Kidney (tissue), 14 donors: Measurements from ENCODE around the gene FAM107B. TPM values are rescaled to one million over a fixed set of nuclear protein-coding genes. Genes with fewer than 3 reads are reported as not detected.

Experiments
- DNase-seq, 5 donors: peaks; one replicate each; pipeline ENCODE4 v3.0.0-alpha.2; 2013 to 2020
- FAIRE-seq: peaks from 2 replicates; lab custom pipeline; 2012; peaks lifted over from hg19 to GRCh38; lab: Jason Lieb, UNC
- H3K27ac ChIP-seq, 2 donors: one replicate each; pipeline ENCODE4 v1.7.0; 2013; ENCODE audit warnings: low read depth in 2 of 2, low read length in 2 of 2, inconsistent platforms in 1 of 2
- H3K27me3 ChIP-seq: one replicate; pipeline ENCODE4 v1.7.1; 2013; ENCODE audit warnings: low read length, inconsistent platforms; ENCODE audit not compliant: control insufficient read depth, insufficient read depth
- H3K36me3 ChIP-seq, 3 donors: one replicate each; pipeline versions ENCODE4 v1.7.0 to v1.7.1; 2013; ENCODE audit warnings: low read length in 3 of 3, control low read depth in 1 of 3, inconsistent platforms in 1 of 3; ENCODE audit not compliant: insufficient read depth in 3 of 3, control insufficient read depth in 2 of 3
- H3K4me1 ChIP-seq, 3 donors: one replicate each; pipeline versions ENCODE4 v1.7.0 to v1.7.1; 2013; ENCODE audit warnings: low read length in 3 of 3, inconsistent platforms in 1 of 3, low read depth in 1 of 3; ENCODE audit not compliant: control insufficient read depth in 2 of 3, insufficient read depth in 2 of 3
- H3K4me3 ChIP-seq, 3 donors: one replicate each; pipeline versions ENCODE4 v1.7.0 to v1.8.1; 2013; ENCODE audit warnings: low read length in 3 of 3, control low read depth in 1 of 3, inconsistent platforms in 1 of 3
- H3K9ac ChIP-seq, 3 donors: one replicate each; pipeline versions ENCODE4 v1.7.0 to v1.7.1; 2013; ENCODE audit warnings: low read length in 3 of 3, control low read depth in 1 of 3, inconsistent platforms in 1 of 3
- H3K9me3 ChIP-seq, 3 donors: one replicate each; pipeline versions ENCODE4 v1.7.0 to v1.7.1; 2013; ENCODE audit warnings: low read length in 3 of 3, control low read depth in 1 of 3, inconsistent platforms in 1 of 3; ENCODE audit not compliant: control insufficient read depth in 2 of 3, insufficient read depth in 1 of 3
- intact Hi-C: fragments of 100-400 bp; cut with DNase I; formaldehyde crosslinking; loops from one replicate; pipeline ENCODE4 v1.11.1; 2022
- polyA plus RNA-seq: library from polyadenylated mRNA; stranded (reverse); fragments of 350-450 nt; fragmentation: Illumina TruSeq; extraction: RNeasy Lipid Tissue Mini Kit (QIAGEN cat#74804); gene quantifications from one replicate; pipeline ENCODE4 v1.2.3, GENCODE V29; 2014; ENCODE audit warnings: low read depth, low replicate concordance; ENCODE audit not compliant: insufficient read depth
- total RNA-seq: library from RNA; stranded (reverse); fragmentation: NEBNext Ultra II Directional; extraction: Animal tissue kit (Norgen Biotek cat#: 25700); gene quantifications from one replicate; pipeline ENCODE4 v1.2.1, GENCODE V29; 2021
- TF ChIP-seq, protein P1 (sequence below): IDR thresholded peaks from 3 replicates; pipeline ENCODE4 v1.5.1; 2012; ENCODE audit warnings: mild to moderate bottlenecking, moderate library complexity, borderline replicate concordance; ENCODE audit not compliant: insufficient read depth; ENCODE audit errors: extremely low read depth
- donor health status: control.
- donor health status: control.
- donor health status: control.
- donor health status: control.
- donor health status: control.
- donor health status: DM: yes; HTN: yes; CAD: no.
- donor health status: Normal renal cell carcinoma (clear cell type).

FAM107B gene
- total and polyA plus RNA-seq, 2 donors from 2014 or later: 105 to 122 TPM

DNA sequence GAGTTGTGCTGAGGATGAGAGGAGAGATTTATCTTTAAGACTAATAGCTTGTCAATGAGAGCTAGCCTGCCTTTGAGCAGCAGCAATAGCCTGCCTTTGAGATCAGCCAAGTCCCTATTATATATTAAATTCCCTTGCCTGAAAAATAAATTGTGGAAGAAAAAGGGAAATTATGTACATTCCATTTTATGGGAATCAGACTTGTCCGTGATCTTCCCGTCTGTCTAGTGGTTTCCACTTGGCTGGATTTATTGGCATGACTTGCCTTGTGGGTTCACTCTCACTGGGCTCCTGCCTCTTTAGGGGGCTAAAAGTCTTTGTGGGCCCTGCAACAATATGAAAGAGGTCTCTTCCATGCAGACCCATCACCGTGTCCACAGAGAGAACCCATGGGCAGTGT lies 272.3 kb downstream of the FAM107B start:
- no peak for DNase-seq
- intact Hi-C loops: no loop called here
- TF ChIP-seq, protein P1, sequence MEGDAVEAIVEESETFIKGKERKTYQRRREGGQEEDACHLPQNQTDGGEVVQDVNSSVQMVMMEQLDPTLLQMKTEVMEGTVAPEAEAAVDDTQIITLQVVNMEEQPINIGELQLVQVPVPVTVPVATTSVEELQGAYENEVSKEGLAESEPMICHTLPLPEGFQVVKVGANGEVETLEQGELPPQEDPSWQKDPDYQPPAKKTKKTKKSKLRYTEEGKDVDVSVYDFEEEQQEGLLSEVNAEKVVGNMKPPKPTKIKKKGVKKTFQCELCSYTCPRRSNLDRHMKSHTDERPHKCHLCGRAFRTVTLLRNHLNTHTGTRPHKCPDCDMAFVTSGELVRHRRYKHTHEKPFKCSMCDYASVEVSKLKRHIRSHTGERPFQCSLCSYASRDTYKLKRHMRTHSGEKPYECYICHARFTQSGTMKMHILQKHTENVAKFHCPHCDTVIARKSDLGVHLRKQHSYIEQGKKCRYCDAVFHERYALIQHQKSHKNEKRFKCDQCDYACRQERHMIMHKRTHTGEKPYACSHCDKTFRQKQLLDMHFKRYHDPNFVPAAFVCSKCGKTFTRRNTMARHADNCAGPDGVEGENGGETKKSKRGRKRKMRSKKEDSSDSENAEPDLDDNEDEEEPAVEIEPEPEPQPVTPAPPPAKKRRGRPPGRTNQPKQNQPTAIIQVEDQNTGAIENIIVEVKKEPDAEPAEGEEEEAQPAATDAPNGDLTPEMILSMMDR: no peak
- Histone ChIP-seq H3K27me3 (no peaks in the 10 kb centered on the region), H3K4me3 (no peak overlapping the region), H3K36me3 (no peaks in the 10 kb centered on the region), H3K9ac (no peak overlapping the region), H3K9me3 (no peaks in the 10 kb centered on the region), H3K4me1 (peaks cover 0 to 2% (median 0%) of the 10 kb centered on the region in 3 donors), H3K27ac (no peak overlapping the region)
- FAIRE-seq: no peak

DNA sequence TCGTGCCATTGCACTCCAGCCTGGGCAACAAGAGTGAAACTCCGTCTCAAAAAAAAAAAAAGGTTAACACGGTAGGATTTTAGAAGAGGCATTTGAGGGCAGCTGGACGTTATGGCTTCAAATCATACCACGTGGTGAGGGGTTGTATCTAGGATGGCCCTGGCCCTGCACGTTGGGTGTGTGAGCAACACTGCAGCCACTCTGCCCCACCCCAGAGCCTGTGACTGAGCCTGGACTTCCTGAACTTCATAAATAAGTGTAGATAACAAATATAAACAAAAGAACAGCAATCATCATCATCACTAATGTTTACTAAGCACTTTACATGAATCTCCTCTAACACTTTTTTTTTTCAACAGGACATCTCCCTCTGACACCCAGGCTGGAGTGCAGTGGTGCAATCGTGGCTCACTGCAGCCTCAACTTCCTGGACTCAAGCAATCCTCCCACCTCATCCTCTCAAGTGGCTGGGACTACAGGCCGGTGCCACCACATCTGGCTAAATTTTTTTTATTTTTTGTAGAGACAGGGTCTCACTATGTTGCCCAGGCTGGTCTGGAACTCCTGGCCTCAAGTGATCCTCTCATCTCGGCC lies 274.4 kb downstream of the FAM107B start:
- Histone ChIP-seq H3K36me3 (no peaks in the 10 kb centered on the region), H3K9ac (no peak overlapping the region), H3K4me3 (no peak overlapping the region), H3K9me3 (no peaks in the 10 kb centered on the region), H3K4me1 (peaks cover 0 to 2% (median 0%) of the 10 kb centered on the region in 3 donors), H3K27me3 (no peaks in the 10 kb centered on the region), H3K27ac (no peak overlapping the region)
- TF ChIP-seq, protein P1: no peak
- intact Hi-C loops: no loop called here
- FAIRE-seq: no peak
- no peak for DNase-seq

DNA sequence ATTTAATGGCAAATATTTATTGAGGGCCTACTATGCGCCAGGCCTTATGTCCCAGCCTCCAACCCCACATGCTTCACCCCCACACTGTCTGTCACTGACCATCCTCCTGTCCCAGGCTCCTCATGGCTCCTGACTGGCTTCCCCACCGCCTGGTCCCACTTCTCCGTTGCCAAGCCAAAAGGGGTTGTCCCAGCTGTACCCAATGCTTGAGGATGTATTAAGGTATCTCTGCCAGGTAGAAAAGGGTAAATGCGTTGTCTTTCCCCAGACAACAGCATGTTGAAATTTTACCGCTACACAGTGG lies 275.1 kb downstream of the FAM107B start:
- intact Hi-C loops: no loop called here
- Histone ChIP-seq H3K4me1 (peaks cover 0 to 2% (median 0%) of the 10 kb centered on the region in 3 donors), H3K4me3 (no peak overlapping the region), H3K9me3 (no peaks in the 10 kb centered on the region), H3K9ac (no peak overlapping the region), H3K36me3 (no peaks in the 10 kb centered on the region), H3K27ac (no peak overlapping the region), H3K27me3 (no peaks in the 10 kb centered on the region)
- no peak for DNase-seq
- TF ChIP-seq, protein P1: no peak
- no peak for FAIRE-seq

DNA sequence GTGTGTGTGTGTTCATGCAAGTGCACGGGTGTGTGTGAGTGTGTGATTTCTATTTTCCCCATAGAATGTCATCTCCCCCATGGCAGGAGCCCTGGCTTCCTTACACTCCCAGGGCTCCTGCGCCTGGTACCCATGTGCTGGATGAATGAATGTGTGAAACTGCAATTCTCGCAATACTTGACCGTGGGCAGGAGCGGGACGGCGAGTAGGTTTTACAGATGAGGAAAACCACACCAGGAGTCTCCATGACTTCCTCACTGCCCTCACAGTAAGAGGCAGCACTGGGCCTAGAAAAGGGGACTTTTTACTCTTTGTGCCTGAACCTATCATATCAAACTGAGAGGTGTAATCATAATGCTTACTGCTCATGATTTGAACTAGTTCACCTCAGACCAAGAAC lies 276.4 kb downstream of the FAM107B start:
- Histone ChIP-seq H3K4me1 (peaks cover 0 to 2% (median 0%) of the 10 kb centered on the region in 3 donors), H3K9me3 (no peaks in the 10 kb centered on the region), H3K4me3 (no peak overlapping the region), H3K36me3 (no peaks in the 10 kb centered on the region), H3K27me3 (no peaks in the 10 kb centered on the region), H3K27ac (no peak overlapping the region), H3K9ac (no peak overlapping the region)
- no peak for DNase-seq
- intact Hi-C loops: no loop called here
- TF ChIP-seq, protein P1: no peak
- FAIRE-seq: no peak
